ENCODE measurements around the gene CYP39A1.

- TF ChIP-seq POLR2A (IDR thresholded peaks at IDR 0.05), result no peak
- TF ChIP-seq, protein P1, sequence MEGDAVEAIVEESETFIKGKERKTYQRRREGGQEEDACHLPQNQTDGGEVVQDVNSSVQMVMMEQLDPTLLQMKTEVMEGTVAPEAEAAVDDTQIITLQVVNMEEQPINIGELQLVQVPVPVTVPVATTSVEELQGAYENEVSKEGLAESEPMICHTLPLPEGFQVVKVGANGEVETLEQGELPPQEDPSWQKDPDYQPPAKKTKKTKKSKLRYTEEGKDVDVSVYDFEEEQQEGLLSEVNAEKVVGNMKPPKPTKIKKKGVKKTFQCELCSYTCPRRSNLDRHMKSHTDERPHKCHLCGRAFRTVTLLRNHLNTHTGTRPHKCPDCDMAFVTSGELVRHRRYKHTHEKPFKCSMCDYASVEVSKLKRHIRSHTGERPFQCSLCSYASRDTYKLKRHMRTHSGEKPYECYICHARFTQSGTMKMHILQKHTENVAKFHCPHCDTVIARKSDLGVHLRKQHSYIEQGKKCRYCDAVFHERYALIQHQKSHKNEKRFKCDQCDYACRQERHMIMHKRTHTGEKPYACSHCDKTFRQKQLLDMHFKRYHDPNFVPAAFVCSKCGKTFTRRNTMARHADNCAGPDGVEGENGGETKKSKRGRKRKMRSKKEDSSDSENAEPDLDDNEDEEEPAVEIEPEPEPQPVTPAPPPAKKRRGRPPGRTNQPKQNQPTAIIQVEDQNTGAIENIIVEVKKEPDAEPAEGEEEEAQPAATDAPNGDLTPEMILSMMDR (IDR thresholded peaks at IDR 0.05), result no peak
Observed at GRCh38 chr6:46651006-46651405, 1.6 kb downstream of the CYP39A1 start.
